Measurements from ENCODE around the gene ZNF821. TPM values are rescaled to one million over a fixed set of nuclear protein-coding genes. Genes with fewer than 3 reads are reported as not detected.

Gene ZNF821
- total RNA-seq, 1 donor from 2014 or later, result not detected

- H3K27me3 ChIP-seq, result no peaks in the 10 kb centered on the region
- DNase-seq (ENCODE audit: low spot score in 2 of 2), result no peak
- no peak overlapping the region for H3K27ac ChIP-seq
- intact Hi-C loops (cut with DNase I), result no loop called here
- no peaks in the 10 kb centered on the region for H3K4me1 ChIP-seq
- H3K36me3 ChIP-seq, result peaks cover 23 to 42% of the 10 kb centered on the region in 2 donors
- H3K9me3 ChIP-seq, result no peaks in the 10 kb centered on the region
- TF ChIP-seq CTCF (IDR thresholded peaks at IDR 0.05), result no peak
- H3K4me3 ChIP-seq, result no peak overlapping the region
Observed at GRCh38 chr16:71855937-71856662, 27.9 kb downstream of the ZNF821 start.

- Histone ChIP-seq H3K27ac (no peak overlapping the region), H3K4me3 (no peak overlapping the region), H3K36me3 (peaks cover 27 to 42% of the 10 kb centered on the region in 2 donors), H3K9me3 (no peaks in the 10 kb centered on the region), H3K27me3 (no peaks in the 10 kb centered on the region), H3K4me1 (no peaks in the 10 kb centered on the region)
- intact Hi-C loops (cut with DNase I), result no loop called here
- no peak for DNase-seq (ENCODE audit: low spot score in 2 of 2)
- no peak for TF ChIP-seq CTCF (IDR thresholded peaks at IDR 0.05)
Observed at GRCh38 chr16:71854369-71854948, 29.5 kb downstream of the ZNF821 start.

- intact Hi-C loops (cut with DNase I), result no loop called here
- DNase-seq (ENCODE audit: low spot score in 2 of 2), result no peak
- Histone ChIP-seq H3K9me3 (no peaks in the 10 kb centered on the region), H3K27me3 (no peaks in the 10 kb centered on the region), H3K27ac (no peak overlapping the region), H3K4me3 (no peak overlapping the region), H3K36me3 (peaks cover 35 to 52% of the 10 kb centered on the region in 2 donors), H3K4me1 (no peaks in the 10 kb centered on the region)
- no peak for TF ChIP-seq CTCF (IDR thresholded peaks at IDR 0.05)
Observed at GRCh38 chr16:71853413-71853812, 30.6 kb downstream of the ZNF821 start.

- DNase-seq (ENCODE audit: low spot score in 2 of 2), result no peak
- Histone ChIP-seq H3K4me3 (no peak overlapping the region), H3K36me3 (peaks cover 35 to 56% of the 10 kb centered on the region in 2 donors), H3K27me3 (no peaks in the 10 kb centered on the region), H3K4me1 (no peaks in the 10 kb centered on the region), H3K9me3 (no peaks in the 10 kb centered on the region), H3K27ac (no peak overlapping the region)
- intact Hi-C loops (cut with DNase I), result no loop called here
- no peak for TF ChIP-seq CTCF (IDR thresholded peaks at IDR 0.05)
Observed at GRCh38 chr16:71852561-71852960, 31.4 kb downstream of the ZNF821 start.

- H3K36me3 ChIP-seq, result peaks cover 35 to 56% of the 10 kb centered on the region in 2 donors
- no peak overlapping the region for H3K27ac ChIP-seq
- no peaks in the 10 kb centered on the region for H3K9me3 ChIP-seq
- no peak for TF ChIP-seq CTCF (IDR thresholded peaks at IDR 0.05)
- no peak overlapping the region for H3K4me3 ChIP-seq
- H3K4me1 ChIP-seq, result peaks cover 0 to 3% of the 10 kb centered on the region in 2 donors
- DNase-seq (ENCODE audit: low spot score in 2 of 2), result no peak
- intact Hi-C loops (cut with DNase I), result no loop called here
- no peaks in the 10 kb centered on the region for H3K27me3 ChIP-seq
Observed at GRCh38 chr16:71852158-71852557, 31.8 kb downstream of the ZNF821 start.

Measured in ascending aorta (tissue), 2 donors.